Mesendoderm (in vitro differentiated cells): Measurements from ENCODE around the gene TMPRSS3.
"Not testable (repeated sequence)": the region's sequence is repeated elsewhere in the genome, so short reads cannot be mapped to it uniquely, and the experiment has no call there.

Source experiments
- DNase-seq: peaks from one replicate; pipeline ENCODE4 v3.0.0; 2013
- H2AK5ac ChIP-seq: 2 replicates; pipeline ENCODE4 v1.6.1; 2013; ENCODE audit warnings: low read length, inconsistent platforms
- H2BK120ac ChIP-seq: 2 replicates; pipeline ENCODE4 v1.6.1; 2013; ENCODE audit warnings: low read depth, mild to moderate bottlenecking, low read length, moderate library complexity, mixed read lengths
- H2BK15ac ChIP-seq: replicated peaks from 2 replicates; pipeline ENCODE4 v1.6.1; 2013; ENCODE audit warnings: low read depth, mild to moderate bottlenecking, moderate library complexity
- H2BK5ac ChIP-seq: 2 replicates; pipeline ENCODE4 v1.6.1; 2013; ENCODE audit warnings: low read length, inconsistent platforms
- H3K18ac ChIP-seq: 2 replicates; pipeline ENCODE4 v1.6.1; 2013; ENCODE audit warnings: mild to moderate bottlenecking, low read length, mixed read lengths
- H3K23ac ChIP-seq: one replicate; pipeline ENCODE4 v1.6.1; 2013; ENCODE audit warnings: low read length
- H3K27ac ChIP-seq: 2 replicates; pipeline ENCODE4 v1.5.1; 2013; ENCODE audit warnings: low read depth, mild to moderate bottlenecking, inconsistent platforms, low read length, moderate library complexity
- H3K27me3 ChIP-seq: 2 replicates; pipeline ENCODE4 v1.6.1; 2013; ENCODE audit warnings: low read length, control low read depth, mild to moderate bottlenecking, inconsistent platforms; ENCODE audit not compliant: insufficient read depth, poor library complexity
- H3K36me3 ChIP-seq: 2 replicates; pipeline ENCODE4 v1.6.1; 2013; ENCODE audit warnings: low read length, inconsistent platforms; ENCODE audit not compliant: control insufficient read depth, insufficient read depth
- H3K4ac ChIP-seq: one replicate; pipeline ENCODE4 v1.6.1; 2013; ENCODE audit warnings: low read depth, mild to moderate bottlenecking, low read length, moderate library complexity
- H3K4me1 ChIP-seq: 2 replicates; pipeline ENCODE4 v1.6.1; 2013; ENCODE audit warnings: low read depth, low read length, inconsistent platforms; ENCODE audit not compliant: control insufficient read depth
- H3K4me2 ChIP-seq: 2 replicates; pipeline ENCODE4 v1.6.1; 2013; ENCODE audit warnings: low read length
- H3K4me3 ChIP-seq: 2 replicates; pipeline ENCODE4 v1.5.1; 2013; ENCODE audit warnings: mild to moderate bottlenecking, low read length
- H3K56ac ChIP-seq: one replicate; pipeline ENCODE4 v1.6.1; 2013; ENCODE audit warnings: low read length
- H3K79me1 ChIP-seq: 2 replicates; pipeline ENCODE4 v1.6.1; 2013; ENCODE audit warnings: low read length, inconsistent platforms
- H3K79me2 ChIP-seq: 2 replicates; pipeline ENCODE4 v1.6.1; 2013; ENCODE audit warnings: mild to moderate bottlenecking, low read length; ENCODE audit not compliant: control insufficient read depth, insufficient read depth
- H3K9ac ChIP-seq: 2 replicates; pipeline ENCODE4 v1.6.1; 2013; ENCODE audit warnings: low read length, inconsistent platforms
- H4K5ac ChIP-seq: one replicate; pipeline ENCODE4 v1.6.1; 2013; ENCODE audit warnings: low read length
- H4K8ac ChIP-seq: one replicate; pipeline ENCODE4 v1.6.1; 2013; ENCODE audit warnings: low read depth, mild to moderate bottlenecking, control low read depth, low read length, moderate library complexity
- WGBS: extraction: QIAGEN DNeasy Blood & Tissue Kit; methylation state at CpG from one replicate; pipeline ENCODE4 v1.1.7; 2013; ENCODE audit warnings: low lambda C conversion rate, missing lambda C conversion rate; ENCODE audit not compliant: insufficient coverage; ENCODE audit errors: extremely low coverage; 5-methylcytosine and 5-hydroxymethylcytosine counted together

TMPRSS3 gene

GRCh38 chr21:42411197-42411869 lies 15.5 kb upstream of the TMPRSS3 start:
- peak; percentile 64 for DNase-seq
- no peak overlapping the region for H3K18ac ChIP-seq
- H3K36me3 ChIP-seq, result no peaks in the 10 kb centered on the region
- H3K56ac ChIP-seq, result no peak overlapping the region
- H3K4me2 ChIP-seq, result no peak overlapping the region
- H3K27ac ChIP-seq, result no peak overlapping the region
- H3K9ac ChIP-seq, result no peak overlapping the region
- no peak overlapping the region for H3K4ac ChIP-seq
- H2BK5ac ChIP-seq, result no peak overlapping the region
- H3K23ac ChIP-seq, result no peak overlapping the region
- H4K8ac ChIP-seq, result no peak overlapping the region
- H3K4me3 ChIP-seq, result no peak overlapping the region
- H3K79me1 ChIP-seq, result no peaks in the 10 kb centered on the region
- no CpG with 5 or more reads among the region's 7 CpGs for WGBS
- H3K4me1 ChIP-seq, result no peaks in the 10 kb centered on the region
- H3K79me2 ChIP-seq, result no peaks in the 10 kb centered on the region
- no peak overlapping the region for H2BK120ac ChIP-seq
- no peak overlapping the region for H2AK5ac ChIP-seq
- no peak overlapping the region for H2BK15ac ChIP-seq
- no peaks in the 10 kb centered on the region for H3K27me3 ChIP-seq
- H4K5ac ChIP-seq, result no peak overlapping the region

- no peaks in the 10 kb centered on the region for H3K79me2 ChIP-seq
- H4K5ac ChIP-seq, result no peak overlapping the region
- H3K18ac ChIP-seq, result no peak overlapping the region
- no peak overlapping the region for H3K4me3 ChIP-seq
- H3K36me3 ChIP-seq, result no peaks in the 10 kb centered on the region
- H3K27me3 ChIP-seq, result no peaks in the 10 kb centered on the region
- no peak overlapping the region for H3K56ac ChIP-seq
- H3K4me2 ChIP-seq, result no peak overlapping the region
- H2AK5ac ChIP-seq, result no peak overlapping the region
- no peak overlapping the region for H2BK120ac ChIP-seq
- no peaks in the 10 kb centered on the region for H3K79me1 ChIP-seq
- no peak overlapping the region for H3K4ac ChIP-seq
- WGBS, result no CpG with 5 or more reads among the region's 7 CpGs
- H2BK5ac ChIP-seq, result no peak overlapping the region
- H3K9ac ChIP-seq, result no peak overlapping the region
- no peak overlapping the region for H3K27ac ChIP-seq
- no peaks in the 10 kb centered on the region for H3K4me1 ChIP-seq
- no peak overlapping the region for H3K23ac ChIP-seq
- DNase-seq, result no peak
- no peak overlapping the region for H4K8ac ChIP-seq
- H2BK15ac ChIP-seq, result no peak overlapping the region
Observed at GRCh38 chr21:42409366-42409765, 13.5 kb upstream of the TMPRSS3 start.

GRCh38 chr21:42408718-42409117 lies 12.9 kb upstream of the TMPRSS3 start:
- H3K18ac ChIP-seq, H3K27ac ChIP-seq, H3K79me2 ChIP-seq, H3K4ac ChIP-seq, H4K8ac ChIP-seq, H2BK15ac ChIP-seq, H3K56ac ChIP-seq, H3K4me3 ChIP-seq, H3K9ac ChIP-seq, H3K36me3 ChIP-seq, H2AK5ac ChIP-seq, H4K5ac ChIP-seq, H3K27me3 ChIP-seq, DNase-seq, H3K79me1 ChIP-seq, H3K4me1 ChIP-seq, H2BK120ac ChIP-seq, H2BK5ac ChIP-seq, H3K4me2 ChIP-seq, H3K23ac ChIP-seq: not testable (repeated sequence)
- no CpG with 5 or more reads among the region's 5 CpGs for WGBS

- no peak overlapping the region for H3K4me2 ChIP-seq
- H3K4ac ChIP-seq, result no peak overlapping the region
- H4K8ac ChIP-seq, result no peak overlapping the region
- no CpG with 5 or more reads among the region's 5 CpGs for WGBS
- DNase-seq, result no peak
- no peaks in the 10 kb centered on the region for H3K4me1 ChIP-seq
- H3K23ac ChIP-seq, result no peak overlapping the region
- no peak overlapping the region for H2BK5ac ChIP-seq
- H3K79me2 ChIP-seq, result no peaks in the 10 kb centered on the region
- H3K27me3 ChIP-seq, result no peaks in the 10 kb centered on the region
- no peak overlapping the region for H3K27ac ChIP-seq
- H3K4me3 ChIP-seq, result no peak overlapping the region
- H2BK120ac ChIP-seq, result no peak overlapping the region
- H2AK5ac ChIP-seq, result no peak overlapping the region
- no peak overlapping the region for H3K18ac ChIP-seq
- H3K79me1 ChIP-seq, result no peaks in the 10 kb centered on the region
- H3K36me3 ChIP-seq, result no peaks in the 10 kb centered on the region
- no peak overlapping the region for H3K56ac ChIP-seq
- H2BK15ac ChIP-seq, result no peak overlapping the region
- H4K5ac ChIP-seq, result no peak overlapping the region
- no peak overlapping the region for H3K9ac ChIP-seq
Observed at GRCh38 chr21:42407476-42407875, 11.6 kb upstream of the TMPRSS3 start.

- no peaks in the 10 kb centered on the region for H3K27me3 ChIP-seq
- H3K27ac ChIP-seq, result no peak overlapping the region
- no peaks in the 10 kb centered on the region for H3K79me2 ChIP-seq
- H2BK15ac ChIP-seq, result no peak overlapping the region
- H3K4me1 ChIP-seq, result no peaks in the 10 kb centered on the region
- no peak overlapping the region for H4K5ac ChIP-seq
- no peak overlapping the region for H4K8ac ChIP-seq
- H2AK5ac ChIP-seq, result no peak overlapping the region
- DNase-seq, result no peak
- no peak overlapping the region for H2BK120ac ChIP-seq
- no peaks in the 10 kb centered on the region for H3K36me3 ChIP-seq
- H3K56ac ChIP-seq, result no peak overlapping the region
- H3K4ac ChIP-seq, result no peak overlapping the region
- no peak overlapping the region for H3K9ac ChIP-seq
- H3K18ac ChIP-seq, result no peak overlapping the region
- no peak overlapping the region for H3K4me2 ChIP-seq
- WGBS, result no CpG with 5 or more reads among the region's 7 CpGs
- H3K4me3 ChIP-seq, result no peak overlapping the region
- H3K79me1 ChIP-seq, result no peaks in the 10 kb centered on the region
- H3K23ac ChIP-seq, result no peak overlapping the region
- H2BK5ac ChIP-seq, result no peak overlapping the region
Observed at GRCh38 chr21:42406866-42407265, 11.0 kb upstream of the TMPRSS3 start.

- no peaks in the 10 kb centered on the region for H3K79me2 ChIP-seq
- DNase-seq, result no peak
- H3K23ac ChIP-seq, result no peak overlapping the region
- H2BK120ac ChIP-seq, result no peak overlapping the region
- no peaks in the 10 kb centered on the region for H3K36me3 ChIP-seq
- H3K56ac ChIP-seq, result no peak overlapping the region
- H3K4me3 ChIP-seq, result no peak overlapping the region
- H3K79me1 ChIP-seq, result no peaks in the 10 kb centered on the region
- WGBS, result no CpG with 5 or more reads among the region's 10 CpGs
- no peak overlapping the region for H3K9ac ChIP-seq
- H3K4ac ChIP-seq, result no peak overlapping the region
- no peaks in the 10 kb centered on the region for H3K27me3 ChIP-seq
- no peaks in the 10 kb centered on the region for H3K4me1 ChIP-seq
- H3K27ac ChIP-seq, result no peak overlapping the region
- no peak overlapping the region for H3K18ac ChIP-seq
- no peak overlapping the region for H2BK15ac ChIP-seq
- H2AK5ac ChIP-seq, result no peak overlapping the region
- H2BK5ac ChIP-seq, result no peak overlapping the region
- H4K8ac ChIP-seq, result no peak overlapping the region
- no peak overlapping the region for H4K5ac ChIP-seq
- H3K4me2 ChIP-seq, result no peak overlapping the region
Observed at GRCh38 chr21:42406201-42406621, 10.4 kb upstream of the TMPRSS3 start.
